GM18502 (cell line): ENCODE results near the gene SMARCB1.

Source experiments
- ATAC-seq: cut with Tn5 transposase; IDR thresholded peaks from one replicate; pipeline ENCODE4 v1.9.1; 2021; ENCODE audit warnings: mild to moderate bottlenecking; ENCODE audit not compliant: unreplicated experiment, poor library complexity

Gene SMARCB1

GRCh38 chr22:23779083-23779482 is 7.7 kb upstream of the SMARCB1 start:
- ATAC-seq: no peak

GRCh38 chr22:23779731-23780130 is 7.0 kb upstream of the SMARCB1 start:
- ATAC-seq: no peak

DNA sequence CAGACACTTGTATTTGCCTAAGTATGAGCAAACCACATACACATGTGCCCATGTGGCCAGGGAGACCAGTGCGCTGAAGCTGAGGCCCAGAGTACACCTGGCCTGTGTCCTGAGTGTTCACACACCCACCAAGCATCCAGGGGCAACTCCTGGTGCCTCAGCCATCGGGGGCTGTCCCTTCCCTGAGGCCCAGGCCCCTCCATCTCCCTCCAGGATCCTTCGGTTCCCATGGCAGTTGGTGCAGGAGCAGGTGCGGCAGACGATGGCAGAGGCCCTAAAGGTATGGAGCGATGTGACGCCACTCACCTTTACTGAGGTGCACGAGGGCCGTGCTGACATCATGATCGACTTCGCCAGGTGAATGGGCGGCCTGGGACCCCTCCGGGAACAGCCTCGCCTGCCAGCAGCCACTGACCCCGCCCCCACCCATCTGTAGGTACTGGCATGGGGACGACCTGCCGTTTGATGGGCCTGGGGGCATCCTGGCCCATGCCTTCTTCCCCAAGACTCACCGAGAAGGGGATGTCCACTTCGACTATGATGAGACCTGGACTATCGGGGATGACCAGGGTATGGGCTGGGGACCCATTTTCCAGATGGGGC is 6.5 kb upstream of the SMARCB1 start:
- ATAC-seq: no peak

GRCh38 chr22:23781065-23781464 is 5.7 kb upstream of the SMARCB1 start:
- no peak for ATAC-seq

GRCh38 chr22:23781511-23782183 is 5.1 kb upstream of the SMARCB1 start:
- ATAC-seq: no peak

DNA sequence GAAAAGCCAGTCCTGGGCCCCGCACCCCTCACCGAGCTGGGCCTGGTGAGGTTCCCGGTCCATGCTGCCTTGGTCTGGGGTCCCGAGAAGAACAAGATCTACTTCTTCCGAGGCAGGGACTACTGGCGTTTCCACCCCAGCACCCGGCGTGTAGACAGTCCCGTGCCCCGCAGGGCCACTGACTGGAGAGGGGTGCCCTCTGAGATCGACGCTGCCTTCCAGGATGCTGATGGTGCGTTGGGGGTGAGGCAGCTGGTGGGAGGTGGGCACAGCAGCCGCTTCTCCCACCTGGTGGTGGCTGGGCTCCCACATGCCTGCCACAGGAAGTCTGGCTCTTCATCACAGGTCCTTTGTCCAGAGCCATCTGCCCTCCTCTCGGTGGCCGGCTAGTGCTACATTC is 4.5 kb upstream of the SMARCB1 start:
- ATAC-seq: no peak

DNA sequence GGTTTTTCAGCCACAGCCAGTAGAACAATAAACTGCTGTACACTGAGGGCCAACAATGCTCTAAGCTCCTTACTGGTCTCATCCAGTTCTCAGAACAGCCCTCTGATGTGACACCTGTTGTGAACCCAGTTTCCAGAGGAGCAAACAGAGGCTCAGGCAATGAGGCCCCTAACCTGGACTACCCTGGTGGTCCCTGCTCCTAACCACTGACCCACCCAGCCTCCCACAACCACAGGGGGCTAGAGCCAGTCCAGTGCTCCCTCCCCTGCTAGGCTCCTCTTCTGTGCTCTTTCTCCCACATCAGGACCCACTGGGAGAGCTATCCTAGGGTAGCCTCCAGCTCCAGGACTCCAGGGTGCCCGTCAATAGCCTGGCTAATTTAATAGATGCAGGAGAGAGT is 4.1 kb upstream of the SMARCB1 start:
- no peak for ATAC-seq

GRCh38 chr22:23783265-23784150 is 3.3 kb upstream of the SMARCB1 start:
- ATAC-seq: no peak

- no peak for ATAC-seq
Measured at GRCh38 chr22:23784215-23784732, 2.5 kb upstream of the SMARCB1 start.

DNA sequence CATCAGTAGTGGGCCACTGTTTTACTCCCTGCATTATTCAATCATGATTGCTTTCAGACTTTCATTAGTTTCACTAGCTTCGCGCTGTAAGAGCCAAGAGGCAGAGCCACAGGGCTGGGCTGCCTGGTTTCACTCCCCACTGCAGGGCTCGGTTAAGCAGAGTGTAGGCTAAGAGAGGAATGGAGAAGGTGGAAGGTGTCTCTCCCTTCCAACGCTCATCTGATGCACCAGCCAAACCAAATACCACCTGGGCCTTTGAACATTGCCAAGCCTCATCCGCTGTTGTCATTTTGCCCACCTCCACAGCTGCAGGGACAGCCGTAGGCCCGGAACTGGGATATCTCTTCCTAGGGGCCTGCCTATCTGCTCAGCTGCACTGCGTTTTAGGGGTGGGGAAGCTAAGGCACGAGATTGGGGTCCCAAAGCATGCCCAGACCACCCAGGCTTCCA is 480 bp upstream of the SMARCB1 start:
- ATAC-seq: no peak

DNA sequence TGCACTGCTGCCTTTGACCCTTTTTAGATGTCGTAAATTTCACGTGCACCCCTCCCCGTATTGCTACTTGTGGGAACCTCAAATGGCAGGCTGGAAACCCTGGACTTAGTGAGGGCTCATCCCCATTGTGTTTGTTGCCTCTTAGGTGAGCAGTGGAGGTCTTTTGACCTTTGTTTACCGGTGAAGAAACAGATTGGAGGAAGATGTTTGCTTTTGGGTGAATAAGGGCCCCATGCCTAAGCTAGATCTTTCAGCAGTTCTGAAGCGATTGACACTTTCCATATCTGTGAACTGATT is 782 bp downstream of the SMARCB1 start:
- peak; percentile 13 for ATAC-seq

DNA sequence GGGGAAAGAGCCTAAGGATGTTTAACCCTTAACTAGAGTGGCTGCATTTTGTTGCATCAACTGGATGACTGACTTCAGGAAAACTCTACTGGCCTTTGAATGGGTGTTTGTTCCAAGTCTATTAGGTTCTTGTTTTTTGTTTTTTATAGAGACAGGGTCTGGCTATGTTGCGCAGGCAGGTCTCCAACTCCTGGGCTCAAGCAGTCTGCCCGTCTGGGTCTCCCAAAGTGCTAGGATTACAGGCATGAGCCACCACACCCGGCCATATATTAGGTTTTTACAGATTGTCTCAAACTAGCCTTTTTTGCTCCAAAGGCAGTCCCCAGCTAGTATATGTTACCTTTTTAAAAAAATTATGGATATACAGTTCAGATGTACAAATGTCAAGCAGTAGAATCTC is 1.1 kb downstream of the SMARCB1 start:
- no peak for ATAC-seq

- ATAC-seq: no peak
Measured at GRCh38 chr22:23789121-23789520, 2.4 kb downstream of the SMARCB1 start.

DNA sequence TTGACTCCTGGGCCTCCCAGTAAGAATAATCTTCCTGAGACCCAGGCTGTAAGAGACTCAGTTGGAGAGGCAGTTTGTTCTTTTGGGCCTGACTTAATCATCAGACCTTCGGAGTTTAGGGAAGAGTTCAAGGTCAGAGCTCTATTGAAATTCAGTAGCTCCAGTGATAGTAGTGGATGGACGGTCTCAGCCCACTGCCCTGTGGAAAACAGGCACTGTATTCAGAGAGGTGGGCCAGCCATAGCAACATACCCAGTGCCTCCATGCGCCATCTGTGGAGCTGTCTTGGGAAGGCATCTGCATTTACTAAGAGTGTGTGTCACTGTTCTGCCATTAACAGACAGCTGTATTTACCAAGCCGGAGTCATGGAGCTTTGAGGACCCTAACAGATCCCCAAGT is 2.9 kb downstream of the SMARCB1 start:
- no peak for ATAC-seq

DNA sequence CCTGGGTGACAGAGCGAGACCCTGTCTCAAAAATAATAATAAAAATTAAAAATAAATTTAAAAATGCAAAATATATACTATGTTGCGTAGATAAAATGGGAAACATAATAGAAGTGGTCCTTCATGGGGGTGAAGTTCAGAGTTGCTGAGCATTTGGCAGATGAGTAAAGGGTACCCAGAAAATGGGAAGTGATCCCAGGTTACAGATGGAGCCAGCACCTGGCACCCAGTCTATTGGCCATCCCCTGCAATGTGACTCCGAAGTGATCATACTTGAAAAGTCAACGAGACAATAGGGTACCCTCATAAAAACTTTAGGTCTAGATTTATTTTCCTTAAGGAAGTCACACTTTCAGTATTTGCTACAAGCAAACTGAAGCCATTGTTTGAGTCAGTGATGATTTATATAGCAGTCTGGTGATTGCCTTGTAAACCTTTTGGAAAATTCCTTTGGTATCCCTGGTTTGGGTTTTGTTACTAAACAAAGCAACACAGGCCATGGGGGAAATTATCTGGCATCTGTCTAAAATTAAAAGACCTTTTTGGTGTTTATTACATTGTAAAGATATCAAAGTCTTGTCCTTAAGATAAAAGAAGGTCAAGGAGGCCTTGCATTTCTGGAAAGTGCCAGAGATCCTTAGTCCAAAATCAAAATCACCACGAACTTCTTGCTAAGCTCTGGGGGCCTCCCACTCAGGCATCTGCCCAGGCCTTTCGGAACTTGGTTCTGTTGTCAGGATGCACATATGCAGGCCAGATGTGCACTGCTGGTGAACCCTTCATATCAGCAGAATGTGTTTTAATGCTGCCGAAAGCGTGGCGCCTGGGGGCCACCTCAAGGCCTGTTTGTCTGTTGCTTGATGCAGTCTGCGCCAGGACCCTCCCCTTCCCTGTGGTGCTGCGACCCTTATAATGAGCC is 4.3 kb downstream of the SMARCB1 start:
- ATAC-seq: no peak

- ATAC-seq: no peak
Measured at GRCh38 chr22:23791738-23792645, 5.2 kb downstream of the SMARCB1 start.

DNA sequence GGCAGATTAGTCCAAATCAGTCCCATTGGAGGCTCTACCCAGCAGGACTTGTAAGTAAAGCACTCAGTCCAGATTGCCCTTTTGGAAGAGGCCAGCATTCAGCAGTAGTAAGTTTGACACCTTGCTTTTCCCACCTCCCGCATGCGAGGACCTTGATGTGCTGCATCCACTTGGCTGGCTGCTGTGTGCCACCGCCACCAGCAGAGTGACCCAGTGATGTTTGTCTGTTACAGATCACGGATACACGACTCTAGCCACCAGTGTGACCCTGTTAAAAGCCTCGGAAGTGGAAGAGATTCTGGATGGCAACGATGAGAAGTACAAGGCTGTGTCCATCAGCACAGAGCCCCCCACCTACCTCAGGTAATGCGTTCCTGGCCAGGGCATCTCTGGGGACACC is 6.6 kb downstream of the SMARCB1 start:
- ATAC-seq: no peak

DNA sequence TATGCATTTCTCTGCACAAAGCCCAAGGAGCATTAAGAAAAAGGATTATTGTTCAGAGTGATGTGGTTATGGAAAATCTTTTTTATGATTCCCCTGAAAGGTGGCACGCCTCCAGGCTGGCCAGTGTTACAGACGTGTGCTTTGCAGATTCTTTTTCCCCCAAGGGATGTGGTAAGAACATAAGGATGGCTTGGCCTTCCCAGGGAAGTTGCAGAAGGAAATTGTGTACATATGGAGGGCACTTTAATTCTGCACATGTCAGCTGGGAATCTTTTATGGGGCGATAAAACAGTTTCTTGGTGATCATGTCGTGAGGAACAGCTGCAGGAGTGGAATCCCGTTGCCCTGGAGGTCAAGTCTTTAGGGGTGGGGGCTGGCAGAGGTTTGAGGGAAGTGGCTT is 9.7 kb downstream of the SMARCB1 start:
- no peak for ATAC-seq
